HEK293T (cell line): Measurements from ENCODE around the gene MAN1A2.
"Not testable (repeated sequence)": the region's sequence is repeated elsewhere in the genome, so short reads cannot be mapped to it uniquely, and the experiment has no call there.

Source experiments
- CTCF ChIA-PET: fragments of 350-600 bp; formaldehyde crosslinking; extraction: SDS; loops from one replicate; lab custom pipeline; 2021; ENCODE audit warnings: antibody characterized with exemption, inconsistent platforms; lab: Yijun Ruan, JAX
- POLR2A ChIA-PET: fragments of 350-600 bp; formaldehyde crosslinking; extraction: SDS; loops from one replicate; lab custom pipeline; 2020; ENCODE audit warnings: antibody characterized with exemption, inconsistent platforms; lab: Yijun Ruan, JAX
- DNase-seq: peaks from one replicate; pipeline ENCODE4 v3.0.0; 2012; ENCODE audit warnings: mixed read lengths; ENCODE audit errors: extremely low spot score
- ARNT ChIP-seq: fragments of 450-650 bp; IDR thresholded peaks from 2 replicates; pipeline ENCODE4 v1.6.1; 2017; ENCODE audit warnings: mild to moderate bottlenecking
- BHLHE40 ChIP-seq: fragments of 450-650 bp; IDR thresholded peaks from 2 replicates; pipeline ENCODE4 v1.6.1; 2016; ENCODE audit warnings: mild to moderate bottlenecking, moderate library complexity, borderline replicate concordance
- CTBP1 ChIP-seq: fragments of 450-650 bp; IDR thresholded peaks from 2 replicates; pipeline ENCODE4 v1.6.1; 2016; ENCODE audit warnings: borderline replicate concordance
- ELF4 ChIP-seq: fragments of 450-650 bp; IDR thresholded peaks from 2 replicates; pipeline ENCODE4 v1.6.1; 2017; ENCODE audit warnings: antibody characterized with exemption
- FOXA1 ChIP-seq: fragments of 450-650 bp; IDR thresholded peaks from 2 replicates; pipeline ENCODE4 v1.6.1; 2016; ENCODE audit warnings: mild to moderate bottlenecking
- FOXK2 ChIP-seq: fragments of 450-650 bp; IDR thresholded peaks from 2 replicates; pipeline ENCODE4 v1.6.1; 2016; ENCODE audit warnings: mild to moderate bottlenecking
- FOXM1 ChIP-seq: fragments of 450-650 bp; IDR thresholded peaks from 2 replicates; pipeline ENCODE4 v1.6.1; 2017; ENCODE audit warnings: mild to moderate bottlenecking, borderline replicate concordance
- HDGF ChIP-seq: fragments of 450-650 bp; IDR thresholded peaks from 2 replicates; pipeline ENCODE4 v1.6.1; 2017; ENCODE audit warnings: antibody characterized with exemption, borderline replicate concordance
- L3MBTL2 ChIP-seq: fragments of 450-650 bp; conservative IDR thresholded peaks from 2 replicates; pipeline ENCODE4 v1.6.1; 2016; ENCODE audit warnings: mild to moderate bottlenecking
- LEF1 ChIP-seq: fragments of 450-650 bp; IDR thresholded peaks from 2 replicates; pipeline ENCODE4 v1.6.1; 2017; ENCODE audit warnings: mild to moderate bottlenecking, borderline replicate concordance
- NFRKB ChIP-seq: fragments of 450-650 bp; IDR thresholded peaks from 2 replicates; pipeline ENCODE4 v1.6.1; 2016; ENCODE audit warnings: mild to moderate bottlenecking, moderate library complexity
- SP1 ChIP-seq: fragments of 450-650 bp; IDR thresholded peaks from 2 replicates; pipeline ENCODE4 v1.6.1; 2017
- SUZ12 ChIP-seq: fragments of 450-650 bp; IDR thresholded peaks from 2 replicates; pipeline ENCODE4 v1.6.1; 2016; ENCODE audit warnings: mild to moderate bottlenecking
- TARDBP ChIP-seq: fragments of 450-650 bp; IDR thresholded peaks from 2 replicates; pipeline ENCODE4 v1.6.1; 2016
- ZNF384 ChIP-seq: fragments of 450-650 bp; IDR thresholded peaks from 2 replicates; pipeline ENCODE4 v1.6.1; 2016
- TF ChIP-seq, protein P1 (sequence below): fragments of 450-650 bp; IDR thresholded peaks from 2 replicates; pipeline ENCODE4 v1.6.1; 2016

The MAN1A2 gene

DNA sequence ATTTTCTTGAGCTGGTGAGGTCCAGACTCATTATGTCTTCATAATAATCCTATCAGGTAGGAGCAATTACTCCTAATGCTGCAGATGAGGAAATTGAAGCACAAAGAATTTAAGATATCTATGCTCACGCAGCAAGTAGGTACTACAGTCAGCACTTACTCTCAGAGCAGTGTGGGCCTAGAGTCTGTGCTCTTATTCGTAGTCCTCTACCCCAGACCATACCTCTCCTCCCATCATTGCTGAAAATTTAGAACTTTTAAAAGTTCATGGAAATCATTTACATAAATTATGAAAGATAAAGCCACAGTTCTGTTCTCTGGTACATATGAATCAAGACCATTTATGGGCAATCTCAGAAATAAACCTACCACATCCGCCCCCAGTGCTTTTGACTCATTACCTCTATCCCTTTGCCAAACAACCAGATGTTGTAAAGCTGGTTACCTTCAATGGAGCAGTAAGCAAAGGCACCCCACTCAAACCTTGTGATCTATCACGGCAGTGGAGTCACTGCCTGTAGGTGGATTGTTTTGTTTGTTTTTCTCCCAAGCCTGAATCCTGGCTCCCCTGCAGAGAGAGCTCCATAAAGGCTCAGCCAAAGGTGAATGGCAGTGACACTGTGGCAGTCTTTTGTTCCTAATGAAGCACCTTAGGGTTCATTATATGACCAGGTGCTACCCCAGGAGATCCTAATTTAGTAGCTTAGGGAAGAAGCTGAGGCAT lies 20.9 kb upstream of the MAN1A2 start:
- no peak for TF ChIP-seq NFRKB
- ChIA-PET CTCF (interaction anchor here (0.6 kb wide), 1 partner anchor 10 kb away, joined by 3 read pairs; no protein-coding TSS in a partner anchor), POLR2A (interaction anchor here (1.2 kb wide), 1 partner anchor 286 kb away, joined by 3 read pairs; the partner anchor contains the start of gene TTF2)
- DNase-seq: no peak

DNA sequence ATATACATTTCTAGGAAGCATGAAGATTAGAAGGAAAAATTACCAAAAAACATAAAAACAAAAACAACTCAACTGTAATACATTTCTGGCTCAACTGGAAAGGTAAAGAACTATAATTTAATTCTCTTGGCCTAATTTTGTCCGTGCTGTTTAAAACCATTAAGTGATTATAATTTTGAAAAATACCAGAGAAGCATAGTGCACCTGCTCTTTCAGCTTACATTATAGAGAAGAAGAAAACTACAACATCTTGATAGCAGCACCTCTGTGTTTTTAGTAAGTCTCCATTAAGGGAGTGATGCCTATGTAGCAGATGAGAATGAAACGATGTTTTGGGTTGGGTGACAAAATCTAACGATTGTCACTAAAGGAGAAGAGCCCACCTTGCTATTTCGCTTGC lies 19.3 kb upstream of the MAN1A2 start:
- POLR2A ChIA-PET: no interaction called here
- no peak for TF ChIP-seq FOXK2
- TF ChIP-seq ARNT: no peak
- TF ChIP-seq CTBP1: no peak
- TF ChIP-seq FOXM1: no peak
- no peak for TF ChIP-seq SUZ12
- no peak for TF ChIP-seq NFRKB
- no peak for TF ChIP-seq HDGF
- no peak for TF ChIP-seq LEF1
- no peak for TF ChIP-seq BHLHE40
- TF ChIP-seq, protein P1, sequence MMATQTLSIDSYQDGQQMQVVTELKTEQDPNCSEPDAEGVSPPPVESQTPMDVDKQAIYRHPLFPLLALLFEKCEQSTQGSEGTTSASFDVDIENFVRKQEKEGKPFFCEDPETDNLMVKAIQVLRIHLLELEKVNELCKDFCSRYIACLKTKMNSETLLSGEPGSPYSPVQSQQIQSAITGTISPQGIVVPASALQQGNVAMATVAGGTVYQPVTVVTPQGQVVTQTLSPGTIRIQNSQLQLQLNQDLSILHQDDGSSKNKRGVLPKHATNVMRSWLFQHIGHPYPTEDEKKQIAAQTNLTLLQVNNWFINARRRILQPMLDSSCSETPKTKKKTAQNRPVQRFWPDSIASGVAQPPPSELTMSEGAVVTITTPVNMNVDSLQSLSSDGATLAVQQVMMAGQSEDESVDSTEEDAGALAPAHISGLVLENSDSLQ: no peak
- no peak for TF ChIP-seq ELF4
- TF ChIP-seq FOXA1: no peak
- no peak for TF ChIP-seq ZNF384
- TF ChIP-seq TARDBP: no peak
- no peak for TF ChIP-seq SP1
- no peak for TF ChIP-seq L3MBTL2
- CTCF ChIA-PET: no interaction called here
- no peak for DNase-seq

DNA sequence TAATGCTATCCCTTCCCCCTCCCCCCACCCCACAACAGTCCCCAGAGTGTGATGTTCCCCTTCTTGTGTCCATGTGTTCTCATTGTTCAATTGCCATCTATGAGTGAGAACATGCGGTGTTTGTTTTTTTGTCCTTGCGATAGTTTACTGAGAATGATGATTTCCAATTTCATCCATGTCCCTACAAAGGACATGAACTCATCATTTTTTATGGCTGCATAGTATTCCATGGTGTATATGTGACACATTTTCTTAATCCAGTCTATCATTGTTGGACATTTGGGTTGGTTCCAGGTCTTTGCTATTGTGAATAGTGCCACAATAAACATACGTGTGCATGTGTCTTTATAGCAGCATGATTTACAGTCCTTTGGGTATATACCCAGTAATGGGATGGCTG lies 14.6 kb upstream of the MAN1A2 start:
- POLR2A ChIA-PET, CTCF ChIA-PET, DNase-seq: not testable (repeated sequence)

DNA sequence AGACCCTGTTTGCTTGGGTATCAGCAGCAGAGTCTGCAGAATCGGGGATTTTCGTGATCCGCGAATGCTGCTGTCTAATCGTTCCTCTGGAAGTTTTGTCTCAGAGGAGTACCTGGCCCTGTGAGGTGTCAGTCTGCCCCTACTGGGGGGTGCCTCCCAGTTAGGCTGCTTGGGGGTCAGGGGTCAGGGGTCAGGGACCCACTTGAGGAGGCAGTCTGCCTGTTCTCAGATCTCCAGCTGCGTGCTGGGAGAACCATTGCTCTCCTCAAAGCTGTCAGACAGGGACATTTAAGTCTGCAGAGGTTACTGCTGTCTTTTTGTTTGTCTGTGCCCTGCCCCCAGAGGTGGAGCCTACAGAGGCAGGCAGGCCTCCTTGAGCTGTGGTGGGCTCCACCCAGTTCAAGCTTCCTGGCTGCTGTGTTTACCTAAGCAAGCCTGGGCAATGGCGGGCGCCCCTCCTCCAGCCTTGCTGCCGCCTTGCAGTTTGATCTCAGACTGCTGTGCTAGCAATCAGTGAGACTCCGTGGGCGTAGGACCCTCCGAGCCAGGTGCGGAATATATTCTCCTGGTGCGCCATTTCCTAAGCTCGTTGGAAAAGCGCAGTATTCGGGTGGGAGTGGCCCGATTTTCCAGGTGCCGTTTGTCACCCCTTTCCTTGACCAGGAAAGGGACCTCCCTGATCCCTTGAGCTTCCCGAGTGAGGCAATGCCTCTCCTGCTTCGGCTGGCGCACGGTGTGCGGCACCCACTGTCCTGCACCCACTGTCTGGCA lies 9.2 kb upstream of the MAN1A2 start:
- DNase-seq, CTCF ChIA-PET: not testable (repeated sequence)
- POLR2A ChIA-PET: interaction anchor here (0.6 to 1.8 kb wide), 5 partner anchors 8 to 20 kb away, joined by 4 to 9 read pairs (median 4); partner anchors contain the start of gene MAN1A2

DNA sequence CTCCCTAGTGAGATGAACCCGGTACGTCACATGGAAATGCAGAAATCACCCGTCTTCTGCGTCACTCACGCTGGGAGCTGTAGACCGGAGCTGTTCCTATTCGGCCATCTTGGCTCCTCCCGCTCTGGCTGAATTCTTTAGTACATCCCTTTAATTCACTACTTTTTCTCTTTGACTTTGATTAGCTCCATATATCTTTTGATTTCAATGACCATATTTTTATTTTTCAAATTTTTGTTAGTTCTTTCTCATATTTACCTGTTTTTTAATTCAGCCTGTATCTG lies 8.7 kb upstream of the MAN1A2 start:
- CTCF ChIA-PET, DNase-seq: not testable (repeated sequence)
- POLR2A ChIA-PET: interaction anchor here (0.6 to 1.8 kb wide), 5 partner anchors 8 to 21 kb away, joined by 4 to 9 read pairs (median 4); partner anchors contain the start of gene MAN1A2

DNA sequence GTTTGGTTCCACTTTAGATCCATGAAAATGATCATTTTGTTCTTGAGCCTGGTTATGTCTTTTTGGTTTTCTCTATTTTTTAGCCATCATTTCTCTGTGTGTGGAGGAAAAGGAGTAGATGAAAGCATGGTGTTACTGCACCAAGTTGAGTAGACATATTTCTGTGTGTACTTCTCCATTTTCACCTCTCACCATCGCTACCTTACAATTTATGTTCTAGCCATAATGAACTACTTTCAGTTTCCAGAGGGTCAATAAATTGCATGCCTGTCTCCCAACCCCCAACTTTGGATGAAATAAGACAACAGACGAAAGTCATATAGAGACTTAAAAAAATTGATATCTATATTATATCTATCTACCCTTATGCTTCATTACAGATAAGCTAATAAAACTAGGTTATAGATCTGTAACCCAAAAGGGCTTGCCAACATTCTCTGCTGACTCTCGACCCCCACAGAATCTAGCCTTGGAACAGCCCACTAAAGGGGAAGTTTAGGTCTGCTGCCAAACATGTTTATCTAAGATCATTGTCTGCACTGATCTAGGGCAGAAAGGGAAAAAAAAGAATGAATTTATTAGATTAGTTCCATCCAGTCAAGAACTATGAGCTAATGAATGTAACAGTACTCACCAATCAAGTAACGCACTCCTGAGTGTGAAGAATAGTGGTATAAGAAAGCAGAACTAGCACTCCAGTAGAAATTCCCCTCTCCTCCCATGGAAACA lies 7.5 kb upstream of the MAN1A2 start:
- no peak for TF ChIP-seq BHLHE40
- no peak for TF ChIP-seq CTBP1
- no peak for TF ChIP-seq NFRKB
- no peak for TF ChIP-seq FOXM1
- no peak for TF ChIP-seq ARNT
- TF ChIP-seq, protein P1: no peak
- TF ChIP-seq FOXA1: no peak
- TF ChIP-seq FOXK2: no peak
- TF ChIP-seq TARDBP: no peak
- no peak for TF ChIP-seq L3MBTL2
- TF ChIP-seq HDGF: no peak
- no peak for TF ChIP-seq SUZ12
- no peak for TF ChIP-seq ZNF384
- no peak for TF ChIP-seq ELF4
- TF ChIP-seq SP1: no peak
- TF ChIP-seq LEF1: no peak
- ChIA-PET POLR2A (interaction anchor here (1.2 kb wide), 1 partner anchor 9 kb away, joined by 4 read pairs; no protein-coding TSS in a partner anchor), CTCF (no interaction called here)
- DNase-seq: no peak

DNA sequence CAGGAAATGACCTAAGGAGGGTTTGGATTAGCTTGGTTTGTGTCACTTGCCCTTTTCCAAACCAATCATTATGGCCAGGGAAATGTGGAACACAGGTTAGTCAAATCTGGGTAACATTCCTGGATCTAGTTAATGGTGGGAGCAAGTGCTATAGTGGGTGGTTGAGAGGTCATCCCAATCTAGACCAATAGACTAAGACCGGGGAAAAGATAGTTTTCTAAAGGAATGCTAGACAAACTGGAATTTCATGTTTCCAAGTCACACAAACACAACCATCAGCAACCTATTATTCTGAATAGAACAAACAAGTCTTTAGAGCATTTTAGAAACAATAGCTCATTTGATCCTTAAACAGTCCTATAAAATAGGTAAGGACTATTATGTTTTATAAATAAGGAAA lies 4.3 kb upstream of the MAN1A2 start:
- DNase-seq: no peak
- ChIA-PET CTCF (no interaction called here), POLR2A (no interaction called here)
- TF ChIP-seq ELF4 (no peak), NFRKB (no peak)
